ENCODE measurements around the gene FBXO36. TPM values are rescaled to one million over a fixed set of nuclear protein-coding genes. Genes with fewer than 3 reads are reported as not detected.

FBXO36 gene
- total RNA-seq, 1 donor from 2014 or later, result 2.3 TPM

DNA sequence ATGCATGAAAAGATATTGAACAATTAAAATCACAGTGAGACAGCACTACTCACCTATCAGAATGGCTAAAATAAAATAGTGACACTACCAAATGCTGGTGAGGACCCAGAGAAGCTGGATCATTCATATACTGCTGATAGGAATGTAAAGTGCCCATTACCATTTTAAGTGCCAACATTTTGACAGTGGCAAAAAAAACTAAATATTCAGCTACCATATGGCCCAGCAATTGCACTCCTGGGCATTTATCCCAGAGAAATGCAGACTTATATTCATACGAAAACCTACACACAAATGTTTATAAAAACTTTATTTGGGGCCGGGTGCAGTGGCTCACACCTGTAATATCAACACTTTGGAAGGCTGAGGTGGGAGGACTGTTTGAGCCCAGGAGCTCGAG lies 47.6 kb downstream of the FBXO36 start:
- DNase-seq (ENCODE audit: low spot score), result no peak

- DNase-seq (ENCODE audit: low spot score), result no peak
These were observed 48.1 kb downstream of the FBXO36 start for GRCh38 chr2:229970406-229970805.

DNA sequence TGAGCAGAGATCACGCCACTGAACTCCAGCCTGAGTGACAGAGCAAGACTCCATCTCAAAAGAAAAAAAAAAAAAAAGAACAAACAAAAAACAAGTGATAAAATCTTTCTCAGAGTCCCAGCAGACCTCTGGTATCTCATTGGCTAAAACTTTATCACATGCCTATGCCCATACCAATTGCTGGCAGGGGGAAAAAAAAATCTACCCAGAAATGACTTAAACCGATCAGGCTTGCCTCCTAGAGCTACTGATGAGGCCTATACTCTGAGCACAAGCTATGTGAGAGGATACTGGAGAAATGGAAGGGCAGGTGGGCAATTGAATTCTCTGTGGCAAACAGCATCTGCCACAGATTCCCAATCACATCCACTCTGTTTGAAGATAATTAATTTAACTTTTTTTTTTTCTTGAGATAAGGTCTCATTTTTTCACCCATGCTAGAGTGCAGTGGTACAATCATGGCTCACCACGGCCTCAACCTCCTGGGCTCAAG lies 49.0 kb downstream of the FBXO36 start:
- no peak for DNase-seq (ENCODE audit: low spot score)

- DNase-seq (ENCODE audit: low spot score), result no peak
These were observed 52.0 kb downstream of the FBXO36 start for GRCh38 chr2:229974266-229974665.

DNA sequence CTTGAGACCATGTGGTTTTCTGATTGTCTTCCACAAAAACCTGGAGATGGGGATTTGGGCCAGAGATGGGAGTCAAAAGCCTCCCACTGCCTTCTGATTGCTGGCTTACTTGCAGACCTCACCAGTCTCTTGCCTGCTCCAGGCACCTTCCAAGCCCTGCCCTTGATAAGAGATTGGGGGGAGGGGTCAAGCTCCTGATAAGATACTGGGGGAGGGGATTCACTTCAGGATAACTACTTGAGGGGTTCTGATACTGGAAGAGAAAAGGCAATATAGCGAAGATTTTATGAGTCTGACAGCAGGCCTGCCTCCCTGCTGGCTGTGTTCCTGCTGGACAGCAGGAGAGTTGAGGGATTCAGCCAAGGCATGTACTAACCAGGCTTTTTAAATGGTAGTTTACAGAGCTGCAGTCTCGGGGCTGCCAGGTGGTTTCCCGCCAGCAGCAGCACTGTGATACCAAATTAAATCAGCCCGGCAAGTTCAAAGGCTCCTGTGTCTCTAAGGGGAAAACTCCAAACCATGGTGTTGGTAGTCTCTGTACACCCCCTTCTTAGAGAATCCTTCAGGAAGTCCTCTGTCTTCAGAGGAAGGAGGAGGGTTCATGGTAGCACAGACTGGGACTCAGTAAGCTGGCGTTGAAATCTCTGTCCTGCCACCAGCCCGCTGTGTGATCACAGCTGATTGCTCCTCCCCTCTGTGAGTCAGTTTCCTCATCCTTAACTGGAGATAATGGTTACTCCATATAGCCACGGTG lies 58.3 kb downstream of the FBXO36 start:
- DNase-seq (ENCODE audit: low spot score), result peak; percentile 25

GRCh38 chr2:229993236-229993635 lies 70.9 kb downstream of the FBXO36 start:
- DNase-seq (ENCODE audit: low spot score), result no peak

GRCh38 chr2:229996320-229996719 lies 74.0 kb downstream of the FBXO36 start:
- no peak for DNase-seq (ENCODE audit: low spot score)

DNA sequence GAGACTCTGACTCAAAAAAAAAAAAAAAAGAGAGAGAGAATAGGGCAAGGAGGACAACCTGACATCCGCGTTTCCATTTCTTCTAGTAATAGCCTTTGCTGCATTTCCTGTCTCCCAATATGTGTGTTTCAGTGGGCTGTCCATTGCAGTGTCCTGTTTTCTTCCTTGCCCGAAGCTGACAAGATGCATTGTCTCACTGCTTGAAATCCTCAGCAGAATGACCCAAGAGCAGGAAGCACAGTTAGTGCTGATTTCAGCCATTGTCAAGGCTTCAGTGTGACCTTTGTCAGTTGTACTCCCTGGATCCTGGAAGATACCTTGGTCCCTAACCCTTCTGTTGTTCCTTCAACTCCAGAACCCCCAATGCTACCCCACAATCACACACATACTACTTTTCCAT lies 75.3 kb downstream of the FBXO36 start:
- DNase-seq (ENCODE audit: low spot score), result no peak

DNA sequence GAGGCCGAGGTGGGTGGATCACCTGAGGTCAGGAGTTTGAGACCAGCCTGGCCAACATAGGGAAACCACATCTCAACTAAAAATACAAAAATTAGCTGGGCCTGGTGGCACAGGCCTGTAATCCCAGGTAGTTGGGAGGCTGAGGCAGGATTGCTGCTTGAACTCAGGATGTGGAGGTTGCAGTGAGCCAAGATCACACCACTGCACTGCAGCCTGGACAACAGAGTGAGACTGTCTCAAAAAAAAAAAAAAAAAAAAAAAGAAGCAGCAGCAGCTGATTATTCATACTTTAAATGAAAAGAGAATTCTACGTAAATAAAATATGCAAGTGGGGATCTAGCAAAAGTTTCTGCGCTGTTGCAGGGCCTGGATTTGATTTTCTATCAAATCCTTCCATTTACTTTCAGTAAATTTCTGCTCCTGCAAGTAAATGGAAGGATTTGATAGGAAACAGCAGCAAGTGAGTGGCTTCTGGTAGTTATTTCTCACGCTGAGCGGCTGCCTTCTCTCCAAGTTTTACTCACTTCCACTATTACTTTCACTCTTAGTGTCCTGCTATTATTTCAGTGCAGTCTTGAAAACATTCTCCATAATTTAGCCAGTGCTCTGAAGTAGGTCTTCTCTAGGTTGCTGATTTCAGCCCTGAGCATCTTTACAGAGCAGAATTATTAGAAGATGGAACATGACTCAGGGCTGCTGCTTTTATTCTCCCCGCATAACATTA lies 78.0 kb downstream of the FBXO36 start:
- no peak for DNase-seq (ENCODE audit: low spot score)

DNA sequence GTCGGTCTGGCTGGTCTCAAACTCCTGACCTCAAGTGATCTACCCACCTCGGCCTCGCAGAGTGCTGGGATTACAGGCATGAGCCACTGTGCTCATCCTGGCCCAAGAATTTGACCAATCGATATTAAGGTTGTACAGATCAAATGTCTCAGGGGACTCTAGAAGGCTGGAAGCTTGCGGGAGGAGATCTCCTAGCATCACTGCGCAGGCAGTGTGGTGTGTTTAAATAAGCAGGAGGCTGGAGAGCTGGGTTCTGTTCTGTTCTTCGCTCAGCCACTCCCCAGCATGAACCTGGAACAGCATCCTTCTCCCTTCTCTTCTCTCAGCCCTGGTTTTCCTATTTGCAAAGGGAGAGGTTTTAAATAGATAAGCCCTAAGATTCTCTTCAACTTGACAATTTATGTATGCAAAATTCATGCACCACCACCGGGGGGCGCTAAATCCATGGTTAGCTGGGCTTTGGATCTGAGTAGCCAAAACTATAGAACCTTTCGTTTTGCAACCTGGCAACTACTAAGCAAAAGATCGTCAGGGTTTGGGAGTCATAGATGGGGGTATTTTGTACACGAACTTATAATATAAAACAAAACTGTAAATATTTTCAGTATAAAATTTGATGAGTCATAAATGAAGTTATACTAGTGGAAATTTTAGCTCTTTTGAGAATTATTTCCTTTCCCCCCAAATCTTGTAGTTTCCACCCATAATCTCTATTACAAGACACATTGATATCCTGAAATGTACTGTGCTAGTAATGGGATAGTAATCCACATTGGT lies 85.8 kb downstream of the FBXO36 start:
- peak; percentile 77 for DNase-seq (ENCODE audit: low spot score)

GRCh38 chr2:230008708-230009066 lies 86.4 kb downstream of the FBXO36 start:
- no peak for DNase-seq (ENCODE audit: low spot score)

- DNase-seq (ENCODE audit: low spot score), result no peak
These were observed 88.2 kb downstream of the FBXO36 start for GRCh38 chr2:230010501-230010900.

GRCh38 chr2:230011617-230012016 lies 89.3 kb downstream of the FBXO36 start:
- no peak for DNase-seq (ENCODE audit: low spot score)

DNA sequence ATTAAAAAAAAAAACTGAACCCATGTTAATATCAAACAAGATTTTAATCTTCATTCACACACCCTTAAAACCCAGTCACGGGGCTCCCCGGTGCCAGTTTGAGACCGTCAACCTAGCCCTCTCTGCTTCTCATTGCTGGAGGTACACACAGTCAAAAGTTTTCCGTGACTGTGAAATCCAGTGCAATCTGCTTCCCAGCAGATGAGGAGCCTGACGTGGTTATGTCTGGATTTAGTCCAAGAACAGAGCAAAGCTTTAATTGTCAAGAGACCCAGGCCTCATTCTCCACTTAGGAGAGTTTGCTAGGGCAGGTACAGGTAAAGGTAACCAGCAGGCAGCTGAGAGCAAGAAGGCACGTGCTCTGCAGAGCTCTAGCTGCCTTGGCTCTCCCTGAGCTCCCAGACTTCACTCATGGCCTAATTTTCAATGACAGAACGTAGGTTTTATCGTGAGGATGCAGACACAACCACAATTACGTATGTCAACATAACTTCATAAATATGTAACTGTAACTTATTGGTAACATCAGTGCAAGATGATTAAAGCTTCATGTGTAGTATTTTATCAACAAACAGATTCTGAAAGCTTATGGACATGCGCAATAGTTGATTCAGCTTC lies 90.1 kb downstream of the FBXO36 start:
- DNase-seq (ENCODE audit: low spot score), result no peak

- no peak for DNase-seq (ENCODE audit: low spot score)
These were observed 94.5 kb downstream of the FBXO36 start for GRCh38 chr2:230016844-230017243.

GRCh38 chr2:230018153-230018552 lies 95.8 kb downstream of the FBXO36 start:
- DNase-seq (ENCODE audit: low spot score), result no peak

DNA sequence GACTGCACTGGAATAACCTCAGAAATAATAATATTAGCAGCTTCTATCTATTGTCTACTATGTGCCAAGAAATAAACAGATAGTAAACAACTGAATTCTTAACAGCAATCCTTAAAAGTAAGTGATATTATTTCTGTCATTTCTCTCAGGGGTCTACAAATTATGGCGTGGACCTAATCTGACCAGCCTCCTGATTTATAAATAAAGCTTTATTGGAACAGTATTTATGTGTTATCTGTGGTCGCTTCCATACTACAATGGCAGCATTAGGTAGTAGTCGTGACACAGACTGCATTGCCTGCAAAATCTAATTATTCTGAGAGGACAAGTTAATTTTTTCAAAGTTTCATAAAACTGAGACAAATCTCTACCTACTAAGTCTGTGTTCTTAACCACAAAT lies 97.4 kb downstream of the FBXO36 start:
- no peak for DNase-seq (ENCODE audit: low spot score)

- no peak for DNase-seq (ENCODE audit: low spot score)
These were observed 101.0 kb downstream of the FBXO36 start for GRCh38 chr2:230023313-230023712.

DNA sequence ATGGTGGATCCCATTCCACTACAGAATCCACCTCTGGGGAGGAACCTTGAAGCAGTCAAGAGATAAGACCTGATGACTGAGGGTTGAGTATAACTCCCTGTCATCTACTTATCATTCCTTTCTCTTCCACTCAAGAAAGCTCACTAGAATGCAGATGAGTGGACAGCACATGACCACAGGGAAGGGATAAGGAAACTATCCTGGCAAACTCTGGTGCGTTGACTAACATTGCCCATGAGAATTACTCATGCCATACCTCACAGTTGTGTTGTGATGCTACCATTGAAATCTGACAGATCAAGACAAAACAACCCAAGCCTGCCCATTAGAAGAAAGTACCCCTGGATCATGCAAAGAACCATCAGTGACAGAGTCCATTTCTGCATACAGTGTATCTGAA lies 119.9 kb downstream of the FBXO36 start:
- no peak for DNase-seq (ENCODE audit: low spot score)

GRCh38 chr2:230043025-230043424 lies 120.7 kb downstream of the FBXO36 start:
- DNase-seq (ENCODE audit: low spot score), result no peak

- peak; percentile 44 for DNase-seq (ENCODE audit: low spot score)
These were observed 121.2 kb downstream of the FBXO36 start for GRCh38 chr2:230043461-230043860.

GRCh38 chr2:230046491-230046890 lies 124.2 kb downstream of the FBXO36 start:
- DNase-seq (ENCODE audit: low spot score), result no peak
